CD4-positive, alpha-beta T cell treated with Interleukin-12 subunit alpha and Interleukin-12 subunit beta, for 1 hour (primary cell): ENCODE measurements around the gene CHAT.

Source experiments
- DNase-seq: peaks from one replicate; pipeline ENCODE4 v3.0.0-alpha.2; 2020

The CHAT gene

GRCh38 chr10:49597426-49598163 lies 16.2 kb upstream of the CHAT start:
- DNase-seq = no peak

- no peak for DNase-seq
These were observed 15.5 kb upstream of the CHAT start for GRCh38 chr10:49598164-49598856.

GRCh38 chr10:49598986-49599385 lies 14.9 kb upstream of the CHAT start:
- DNase-seq = no peak

GRCh38 chr10:49599546-49599945 lies 14.3 kb upstream of the CHAT start:
- no peak for DNase-seq

GRCh38 chr10:49600046-49600445 lies 13.8 kb upstream of the CHAT start:
- no peak for DNase-seq

- DNase-seq = no peak
These were observed 12.9 kb upstream of the CHAT start for GRCh38 chr10:49600781-49601400.

GRCh38 chr10:49601857-49602256 lies 12.0 kb upstream of the CHAT start:
- DNase-seq = no peak

GRCh38 chr10:49602380-49603023 lies 11.3 kb upstream of the CHAT start:
- DNase-seq = no peak

GRCh38 chr10:49605216-49605938 lies 8.5 kb upstream of the CHAT start:
- no peak for DNase-seq

- DNase-seq = no peak
These were observed 7.8 kb upstream of the CHAT start for GRCh38 chr10:49605939-49606509.

- DNase-seq = peak; percentile 52
These were observed 6.8 kb upstream of the CHAT start for GRCh38 chr10:49606981-49607535.

GRCh38 chr10:49608166-49609005 lies 5.5 kb upstream of the CHAT start:
- DNase-seq = no peak

GRCh38 chr10:49609006-49609282 lies 4.9 kb upstream of the CHAT start:
- no peak for DNase-seq

- DNase-seq = no peak
These were observed 4.3 kb upstream of the CHAT start for GRCh38 chr10:49609283-49610113.

- no peak for DNase-seq
These were observed 3.8 kb upstream of the CHAT start, which contains the start of gene SLC18A3 for GRCh38 chr10:49610114-49610457. Gene SLC18A3, plus strand, starts transcription at chr10:49610310. Its CDS starts 431 bp downstream, at chr10:49610741.

GRCh38 chr10:49610458-49611165 lies 3.2 kb upstream of the CHAT start:
- DNase-seq = no peak

- DNase-seq = no peak
These were observed 2.5 kb upstream of the CHAT start for GRCh38 chr10:49611166-49611815.

GRCh38 chr10:49611816-49612512 lies 1.9 kb upstream of the CHAT start:
- DNase-seq = no peak
